Activated CD4-positive, alpha-beta T cell treated with anti-CD3 and anti-CD28 coated beads, Interleukin-2, amount 50 U/mL, for 4 hours (primary cell): Measurements from ENCODE around the gene ATP5MC2.
A peak's percentile ranks its signal among the peaks of the same experiment; 100 is the strongest.
"Not testable (repeated sequence)": the region's sequence is repeated elsewhere in the genome, so short reads cannot be mapped to it uniquely, and the experiment has no call there.

Source experiments
- DNase-seq, 2 experiments: peaks; one replicate each; pipeline ENCODE4 v3.0.0-alpha.2; 2020

The ATP5MC2 gene

DNA sequence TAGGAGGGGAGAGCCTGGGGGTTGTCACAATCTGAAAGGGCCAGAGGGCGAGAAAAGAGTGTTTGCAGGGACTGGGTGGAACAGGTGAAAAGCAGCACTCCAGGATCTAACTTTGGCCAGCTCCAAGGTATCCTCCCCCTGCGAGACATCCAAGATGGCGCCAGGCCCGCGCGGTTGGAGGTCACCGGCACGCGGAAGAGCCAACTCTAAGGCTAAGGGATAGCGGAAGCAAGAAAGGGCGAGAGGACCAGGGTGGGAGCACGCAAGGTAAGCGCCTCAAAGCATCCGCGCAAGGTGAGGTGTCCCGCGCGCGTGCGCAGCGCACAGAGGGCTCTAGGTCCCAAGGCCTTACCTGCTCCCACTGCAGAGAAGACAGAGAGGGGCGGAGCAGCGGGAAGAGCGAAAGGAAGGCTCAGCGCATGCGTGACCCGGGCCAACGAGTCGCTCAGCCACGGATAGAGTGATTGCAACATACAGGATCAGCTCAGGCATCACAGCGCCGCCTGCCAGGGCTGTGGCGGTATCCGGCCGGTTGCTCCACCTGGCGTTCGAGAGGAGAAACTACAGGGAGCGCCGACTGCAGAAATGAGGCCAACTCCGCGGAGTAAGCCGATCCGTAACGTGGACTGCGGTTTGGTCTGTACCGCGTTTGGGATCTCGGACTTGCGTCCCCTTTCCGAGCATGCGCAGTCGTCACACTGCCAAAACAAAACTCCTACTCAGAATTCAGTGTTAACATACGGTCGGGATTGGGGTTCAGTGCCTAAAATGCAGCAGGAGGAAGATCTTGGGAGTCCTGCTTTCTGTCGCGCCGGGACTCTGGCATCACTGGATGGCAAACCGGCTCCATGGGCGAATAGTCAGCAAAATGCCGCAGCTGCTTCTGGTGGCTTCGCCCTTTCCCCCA lies at the start of gene ATP5MC2:
Gene ATP5MC2, minus strand, starts transcription at position 383 of the 907 bp plus-strand sequence. CDS start 3,469 bp downstream, outside the sequence.
- DNase-seq = peak; percentile 97

DNA sequence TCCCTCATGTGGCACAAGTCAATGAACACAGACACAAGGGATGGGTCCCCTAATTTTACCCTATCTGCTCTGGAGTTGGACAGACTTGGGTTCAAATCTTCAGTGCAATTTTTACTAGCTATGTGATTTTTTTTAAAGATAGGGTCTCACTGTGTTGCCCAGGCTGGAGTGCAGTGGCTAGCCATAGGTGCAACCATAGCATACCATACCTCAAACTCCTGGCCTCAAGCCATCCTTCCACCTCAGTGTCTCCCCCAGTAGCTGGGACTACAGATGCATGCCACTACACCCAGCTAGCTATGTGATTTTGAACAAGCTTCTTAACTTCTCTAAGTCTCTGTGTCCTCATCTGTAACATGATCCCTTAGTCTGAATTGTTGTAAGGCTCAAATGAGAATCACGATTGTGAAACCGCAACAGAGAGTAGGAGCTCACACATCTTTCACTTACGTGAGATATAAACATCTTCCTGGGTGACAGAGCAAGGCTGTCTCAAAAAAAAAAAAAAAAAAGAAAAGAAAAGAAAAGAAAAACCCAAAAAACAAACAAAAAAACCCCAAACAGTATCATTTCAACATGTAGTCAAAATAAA lies 46.7 kb upstream of the ATP5MC2 start:
- DNase-seq = no peak

DNA sequence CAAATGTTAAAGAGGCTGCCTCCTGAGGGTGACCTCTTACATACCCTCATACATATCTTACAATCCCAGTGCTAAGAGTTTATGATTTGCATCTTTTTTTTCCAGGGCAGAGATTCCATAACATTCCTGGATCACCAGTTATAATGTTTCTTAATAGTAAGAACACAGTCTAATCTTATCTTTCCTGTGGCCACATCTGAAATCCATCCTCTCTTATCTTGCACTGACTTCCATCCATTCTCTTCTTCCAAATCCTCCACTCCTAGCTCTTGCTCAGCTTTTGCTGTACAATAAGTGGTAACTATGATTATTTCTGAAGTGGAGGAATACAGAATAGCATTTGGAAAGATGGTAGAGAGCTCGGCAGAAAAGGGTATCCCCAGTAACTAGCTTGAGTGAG lies 45.1 kb upstream of the ATP5MC2 start:
- DNase-seq = no peak

DNA sequence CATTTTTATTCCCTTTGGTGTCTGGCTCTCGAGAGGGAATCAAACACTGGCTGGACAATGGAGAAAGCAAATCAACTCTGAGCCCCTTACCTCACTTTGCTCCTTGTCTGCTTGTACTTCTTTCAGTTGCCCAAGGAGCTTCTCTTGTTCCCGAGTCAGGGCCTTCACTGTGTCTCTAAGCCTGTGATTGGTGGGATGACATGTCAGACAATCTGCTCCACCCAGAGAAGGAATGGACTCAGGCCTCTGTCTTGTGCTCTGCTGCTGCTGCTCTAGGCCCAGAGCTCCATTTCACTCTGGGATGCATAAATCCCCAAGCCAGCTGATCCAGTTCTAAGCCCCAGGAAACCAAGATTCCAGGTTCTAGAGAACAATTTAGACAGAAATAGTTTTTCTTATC lies 43.8 kb upstream of the ATP5MC2 start:
- no peak for DNase-seq

DNA sequence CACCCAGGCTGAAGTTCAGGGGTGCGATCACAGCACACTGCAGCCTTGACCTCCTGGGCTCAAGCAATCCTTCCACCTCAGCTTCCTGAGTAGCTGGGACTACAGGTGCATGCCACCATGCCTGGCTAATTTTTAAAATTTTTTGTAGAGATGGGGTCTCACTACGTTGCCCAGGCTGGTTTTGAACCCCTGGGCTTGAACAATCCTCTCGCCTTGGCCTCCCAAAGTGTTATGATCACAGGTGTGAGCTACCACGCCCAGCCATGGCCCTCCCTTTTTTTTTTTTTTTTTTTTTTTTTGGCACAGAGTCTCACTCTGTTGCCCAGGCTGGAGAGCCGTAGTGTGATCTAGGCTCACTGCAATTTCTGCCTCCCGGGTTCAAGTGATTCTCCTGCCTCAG lies 42.7 kb upstream of the ATP5MC2 start:
- DNase-seq = not testable (repeated sequence)

GRCh38 chr12:53717319-53717718 lies 41.4 kb upstream of the ATP5MC2 start:
- DNase-seq = no peak

DNA sequence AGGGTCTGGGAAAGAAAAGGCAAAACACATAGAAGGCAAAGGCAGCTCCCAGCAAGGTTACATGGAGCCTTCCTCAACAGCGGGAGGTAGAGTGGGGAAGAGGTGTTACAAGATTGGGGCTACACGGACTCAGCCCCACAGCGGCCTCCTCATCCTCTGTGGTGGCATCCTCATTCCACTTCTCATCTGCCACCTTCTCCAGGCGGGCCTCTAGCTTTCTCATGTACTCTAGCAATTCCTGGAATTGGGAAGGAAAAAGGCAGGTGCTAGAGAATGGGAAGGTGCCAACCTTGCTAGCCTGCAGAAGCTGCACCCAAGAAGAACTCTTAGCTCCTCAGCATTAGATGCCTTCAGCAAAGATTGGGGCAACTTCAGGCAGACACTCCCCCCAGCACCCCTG lies 38.1 kb upstream of the ATP5MC2 start:
- no peak for DNase-seq

GRCh38 chr12:53713516-53713915 lies 37.6 kb upstream of the ATP5MC2 start:
- DNase-seq = no peak

GRCh38 chr12:53712059-53712643 lies 36.3 kb upstream of the ATP5MC2 start:
- DNase-seq = no peak

- no peak for DNase-seq
Measured at GRCh38 chr12:53710091-53710490, 34.2 kb upstream of the ATP5MC2 start.

- DNase-seq = no peak
Measured at GRCh38 chr12:53709671-53710070, 33.8 kb upstream of the ATP5MC2 start.

GRCh38 chr12:53706080-53706479 lies 30.2 kb upstream of the ATP5MC2 start:
- DNase-seq = no peak

DNA sequence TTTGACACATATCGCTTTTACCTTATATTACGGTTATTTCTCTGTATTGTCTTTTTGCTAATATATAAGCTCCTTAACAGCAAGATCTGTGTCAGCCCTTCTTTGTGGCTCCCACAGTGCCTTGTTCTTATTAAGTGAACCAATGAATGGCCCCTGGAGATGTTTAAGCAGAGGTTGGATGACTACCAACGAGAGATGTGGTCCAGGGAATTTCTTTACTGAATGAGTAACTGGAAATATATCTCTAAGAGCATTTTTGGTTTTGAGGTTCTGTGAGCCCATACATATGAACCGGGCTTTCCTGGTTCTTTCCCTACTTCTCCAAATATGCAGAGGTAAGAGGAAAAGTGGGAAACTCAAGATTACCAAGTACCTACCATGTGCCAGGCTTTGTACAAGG lies 27.9 kb upstream of the ATP5MC2 start:
- DNase-seq = no peak

GRCh38 chr12:53701518-53702264 lies 25.8 kb upstream of the ATP5MC2 start:
- peak; percentile 73 to 75 for DNase-seq

GRCh38 chr12:53700567-53700966 lies 24.7 kb upstream of the ATP5MC2 start:
- DNase-seq = no peak

DNA sequence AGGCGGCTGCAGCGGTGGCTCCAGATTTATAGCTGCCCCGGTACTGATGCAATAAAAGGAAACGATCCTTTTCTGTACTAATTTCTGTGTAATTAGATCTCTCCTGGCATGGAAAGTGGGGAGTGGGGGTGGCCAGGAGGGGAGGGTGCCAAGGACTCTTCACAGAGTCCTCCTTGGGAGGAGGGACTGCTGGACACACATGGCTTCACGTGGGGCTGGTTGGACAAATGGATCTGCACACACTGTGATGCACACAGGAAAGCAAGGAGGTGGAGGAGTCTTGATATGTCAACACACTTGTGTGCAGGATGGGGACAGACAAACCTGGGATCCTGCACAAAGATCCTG lies 23.8 kb upstream of the ATP5MC2 start:
- DNase-seq = no peak

GRCh38 chr12:53698948-53699677 lies 23.2 kb upstream of the ATP5MC2 start:
- no peak for DNase-seq

DNA sequence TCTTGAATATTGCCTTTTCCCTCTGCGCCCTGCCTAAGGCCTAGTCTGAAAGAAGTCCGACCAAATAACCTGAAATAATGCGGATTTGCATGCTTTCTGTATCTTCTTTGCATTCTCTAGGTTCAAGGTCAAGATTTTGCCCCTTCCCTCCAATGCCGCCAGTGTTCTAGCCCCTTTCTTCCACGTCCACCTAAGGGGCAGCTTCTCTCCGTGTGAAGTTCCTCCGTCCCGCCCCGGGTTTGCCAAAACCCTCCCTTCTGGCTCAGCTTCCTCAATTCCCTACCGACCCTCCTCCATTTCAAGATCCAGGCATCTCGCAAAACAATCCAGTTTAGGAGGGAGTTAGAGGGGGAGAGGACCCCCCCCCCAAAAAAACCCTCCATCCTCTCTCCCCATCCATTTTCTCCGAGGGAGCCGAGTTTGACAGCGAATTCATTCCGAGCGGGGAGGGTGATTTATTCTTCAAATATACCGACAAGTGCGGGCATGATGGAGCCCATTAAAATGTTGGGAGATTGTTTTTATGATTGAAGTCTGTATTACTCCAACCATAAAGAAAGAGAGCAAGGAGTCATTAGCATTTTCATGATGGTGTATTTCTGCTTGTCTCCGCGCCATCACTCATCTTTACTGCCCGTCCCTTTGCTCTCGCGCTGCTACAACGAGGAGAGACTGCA lies 20.9 kb upstream of the ATP5MC2 start:
- no peak for DNase-seq

DNA sequence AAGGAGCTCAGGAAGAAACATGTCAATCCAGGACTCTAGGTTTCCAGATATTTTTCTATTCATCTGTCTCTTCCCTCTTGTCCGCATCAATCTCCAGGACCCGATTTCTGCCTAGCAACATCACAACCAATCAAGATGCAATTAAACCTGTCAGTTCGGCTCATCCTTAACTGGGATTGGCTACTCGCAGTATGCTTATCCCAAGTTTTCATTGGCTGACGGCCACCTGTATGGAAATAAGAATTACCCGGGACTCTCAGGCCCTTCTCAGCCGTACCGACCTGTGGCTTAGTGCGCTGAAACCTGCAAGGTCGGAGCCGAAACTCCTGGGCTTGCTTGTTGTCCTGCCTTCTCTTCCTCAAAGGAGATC lies 20.4 kb upstream of the ATP5MC2 start:
- no peak for DNase-seq

DNA sequence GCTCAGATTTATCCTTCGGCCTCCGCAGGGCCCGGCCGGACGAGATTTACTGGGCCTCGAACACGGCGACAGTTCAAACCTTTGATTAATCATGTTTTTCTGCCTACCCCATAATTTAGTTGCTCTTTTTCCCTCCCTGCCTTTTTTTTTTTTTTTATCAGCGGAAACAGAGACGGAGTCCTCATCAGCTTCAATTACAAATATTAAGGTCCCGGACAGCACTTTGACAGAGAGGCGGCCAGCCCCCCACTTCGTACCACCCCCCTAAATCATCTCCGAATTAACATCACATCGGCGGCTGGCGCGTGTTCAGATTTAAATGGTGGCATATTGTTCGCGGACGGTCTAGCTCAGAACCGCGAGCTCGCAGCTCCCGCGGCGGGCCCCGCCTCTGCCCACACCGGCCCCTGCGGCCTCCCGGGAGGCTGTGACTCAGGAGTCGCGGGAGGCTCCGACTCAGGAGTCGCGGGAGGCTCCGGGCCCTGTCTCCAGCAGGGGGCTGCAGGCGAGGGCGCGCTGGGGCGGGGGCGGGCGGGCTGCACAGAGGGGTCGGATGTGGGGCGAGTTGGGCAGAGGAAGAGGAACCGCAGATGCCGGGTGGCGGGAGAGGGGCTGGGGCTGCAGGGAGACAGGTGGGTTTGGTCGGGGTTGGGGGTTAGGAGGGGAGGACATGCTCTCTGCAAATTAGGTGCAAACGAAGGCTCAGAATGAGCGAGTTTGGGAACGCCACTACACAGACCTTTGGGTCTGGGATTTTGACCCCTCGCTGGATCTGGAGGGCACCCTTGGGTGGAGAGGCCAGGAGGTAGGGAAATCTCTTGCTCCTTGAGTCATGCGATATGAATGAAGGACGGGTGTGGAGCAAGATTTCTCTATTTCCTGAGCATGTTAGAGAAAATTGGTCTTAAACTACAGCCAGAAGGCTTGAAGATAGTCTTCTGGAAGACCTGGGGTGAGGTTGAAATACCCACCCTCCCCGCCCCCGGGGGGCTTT lies 19.6 kb upstream of the ATP5MC2 start:
- DNase-seq = peak; percentile 24 to 32

GRCh38 chr12:53694756-53695151 lies 18.9 kb upstream of the ATP5MC2 start:
- no peak for DNase-seq
